Glomerular visceral epithelial cell (primary cell): ENCODE data around the gene MCM9.
A peak's percentile ranks its signal among the peaks of the same experiment; 100 is the strongest.

Experiments
- DNase-seq: peaks from one replicate; pipeline ENCODE4 v3.0.0-alpha.2; 2016; ENCODE audit errors: extremely low spot score

Gene MCM9

DNA sequence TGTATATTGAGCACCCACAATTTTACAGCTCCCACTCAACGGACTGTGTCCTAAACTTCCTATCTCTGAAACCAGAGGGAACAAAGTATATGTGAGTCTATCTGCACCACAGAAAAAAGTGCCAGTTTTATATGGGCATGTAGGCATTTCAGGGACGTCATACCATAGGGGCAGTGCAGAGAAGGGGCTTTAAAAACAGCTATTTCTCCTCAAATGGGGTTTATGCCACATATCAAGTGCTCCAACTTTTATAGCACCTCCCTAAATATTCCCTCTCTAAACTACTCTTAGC, 69.9 kb downstream of the MCM9 start:
- DNase-seq: no peak

DNA sequence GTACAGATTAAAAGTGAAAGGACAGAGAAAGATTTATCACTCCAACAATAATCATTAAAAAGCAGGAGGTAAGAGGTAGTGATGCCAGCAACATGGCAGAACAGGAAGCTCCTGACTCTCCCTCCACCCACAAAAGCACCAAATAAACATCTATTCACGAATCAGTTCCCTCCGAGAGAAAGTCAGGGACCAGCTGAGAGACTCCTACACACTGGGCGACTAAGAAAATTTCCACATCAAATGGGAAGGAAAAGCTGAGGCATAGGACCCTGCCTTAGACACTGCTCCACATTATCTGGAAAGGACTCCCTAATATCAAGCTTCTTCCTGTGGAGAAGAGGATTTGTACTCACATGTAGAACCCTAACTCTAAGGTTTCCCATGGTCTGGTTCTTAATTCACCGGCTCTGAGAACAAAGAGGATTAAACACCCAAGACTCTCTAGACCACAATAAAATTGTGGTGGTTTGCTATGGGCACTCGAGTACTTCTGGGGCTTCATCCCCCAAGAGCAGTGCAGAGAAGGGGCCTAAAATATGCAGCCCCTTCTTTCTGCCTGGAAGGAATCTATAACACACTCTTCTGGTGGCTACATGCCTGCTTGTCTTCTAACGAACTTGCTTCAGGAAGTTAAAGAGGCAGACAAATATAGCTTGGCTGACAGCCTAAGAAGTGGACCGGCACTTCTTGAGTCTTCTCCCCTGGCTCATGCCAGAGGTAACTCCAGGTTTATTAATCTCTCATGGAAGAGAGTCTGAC, 70.4 kb downstream of the MCM9 start:
- DNase-seq: no peak

- DNase-seq: no peak
These were observed 72.5 kb downstream of the MCM9 start for GRCh38 chr6:118862443-118862842.

DNA sequence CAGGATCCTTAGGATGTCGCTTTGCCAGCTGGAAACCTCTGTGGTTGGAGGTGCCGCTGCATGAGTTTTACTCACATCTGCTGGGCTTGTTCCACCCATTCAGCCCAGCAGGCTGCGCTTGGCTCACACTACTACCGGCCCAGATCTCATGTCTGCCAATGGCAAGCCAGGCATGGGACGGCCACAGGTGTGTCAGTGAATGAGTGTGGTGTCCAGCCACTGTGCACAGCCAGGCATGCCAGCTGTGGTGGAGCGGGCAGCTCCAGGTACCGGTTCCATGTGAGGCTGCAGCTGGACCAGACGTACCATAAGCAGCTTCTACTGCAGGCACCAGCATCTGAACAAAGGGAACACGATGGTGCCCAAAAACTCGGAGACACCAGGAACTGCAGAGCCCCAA, 74.1 kb downstream of the MCM9 start:
- no peak for DNase-seq

- DNase-seq: no peak
These were observed 74.6 kb downstream of the MCM9 start for GRCh38 chr6:118860363-118860762.

- DNase-seq: no peak
These were observed 75.4 kb downstream of the MCM9 start for GRCh38 chr6:118859517-118860064.

GRCh38 chr6:118856301-118856700, 78.7 kb downstream of the MCM9 start:
- DNase-seq: no peak

- DNase-seq: no peak
These were observed 81.6 kb downstream of the MCM9 start for GRCh38 chr6:118853408-118853807.

DNA sequence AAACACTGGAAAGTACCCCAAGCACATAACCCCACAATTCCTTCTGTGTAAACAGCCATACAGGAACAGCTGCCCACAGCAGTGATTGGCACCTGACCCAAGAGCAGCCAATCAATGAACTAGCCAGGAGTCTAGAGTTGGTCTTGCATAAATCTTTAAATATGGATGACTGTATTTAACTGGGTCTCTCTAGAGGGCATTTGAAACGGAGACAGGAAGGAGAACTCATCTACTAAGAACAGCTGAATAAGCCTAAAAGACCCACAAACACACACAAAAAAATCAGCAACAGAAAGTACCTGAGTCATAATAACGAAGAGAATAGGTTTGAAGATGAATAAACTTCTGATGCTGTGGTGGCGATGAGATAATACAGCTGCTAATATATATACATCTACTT, 90.0 kb downstream of the MCM9 start:
- no peak for DNase-seq

- no peak for DNase-seq
These were observed 91.1 kb downstream of the MCM9 start for GRCh38 chr6:118843685-118844390.

DNA sequence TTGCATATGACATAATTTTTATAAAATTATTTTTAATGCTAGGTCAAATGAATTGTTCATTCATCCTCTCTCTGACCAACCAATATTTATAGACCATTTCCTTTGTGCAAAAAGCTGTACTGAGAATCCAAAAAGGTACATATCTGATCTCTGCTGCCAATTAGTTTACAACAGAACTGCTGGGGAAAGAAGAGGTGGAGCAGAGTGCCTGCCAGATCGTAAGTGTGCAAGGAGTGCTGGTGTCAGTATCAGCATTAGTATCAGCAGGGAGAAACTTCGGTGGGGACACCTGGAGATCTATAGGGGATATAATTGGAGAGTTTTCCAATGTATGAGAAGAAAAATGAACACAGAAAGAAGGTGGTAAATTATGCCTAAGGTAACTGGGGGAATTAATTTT, 104.3 kb downstream of the MCM9 start:
- no peak for DNase-seq

- DNase-seq: no peak
These were observed 105.0 kb downstream of the MCM9 start for GRCh38 chr6:118829817-118830478.

GRCh38 chr6:118826096-118826495, 108.9 kb downstream of the MCM9 start:
- DNase-seq: no peak

DNA sequence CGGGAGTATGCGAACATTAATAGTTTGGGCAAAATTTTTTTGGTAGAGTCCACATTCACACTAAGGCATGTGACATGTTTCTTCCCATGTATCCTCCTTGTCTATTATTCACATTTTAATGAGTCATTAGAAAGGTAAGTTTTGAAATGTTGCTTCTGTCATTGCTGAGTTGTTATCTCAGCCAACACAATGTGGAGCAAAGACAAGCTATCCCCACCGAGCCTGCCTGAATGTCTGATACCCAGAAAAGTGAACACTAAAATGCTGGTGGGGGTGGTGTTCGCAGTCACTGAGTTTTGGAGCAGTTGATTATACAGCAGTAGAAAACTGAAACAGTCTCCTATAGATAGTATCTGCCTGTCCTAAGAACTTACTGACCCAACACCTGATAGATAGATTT, 109.3 kb downstream of the MCM9 start:
- DNase-seq: no peak

DNA sequence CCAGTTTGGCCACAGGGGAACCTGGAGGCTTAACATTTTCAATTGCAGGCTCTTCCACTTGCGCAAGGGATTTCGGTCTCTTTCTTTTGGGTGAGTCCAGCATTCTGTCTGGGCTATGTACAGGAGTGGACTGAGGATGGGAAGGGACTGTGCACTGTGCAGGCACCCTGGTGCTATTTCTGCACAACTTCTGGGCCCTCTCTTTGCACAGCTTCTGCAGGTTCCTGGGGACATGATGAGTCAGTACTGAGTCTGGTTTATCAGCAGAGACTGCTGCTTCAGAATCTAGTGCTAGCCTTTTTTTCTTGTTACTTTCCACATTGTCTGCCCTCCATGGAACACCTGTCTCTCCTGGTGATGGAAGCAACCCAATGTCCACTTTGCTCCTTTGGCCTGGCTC, 119.5 kb downstream of the MCM9 start:
- DNase-seq: no peak

DNA sequence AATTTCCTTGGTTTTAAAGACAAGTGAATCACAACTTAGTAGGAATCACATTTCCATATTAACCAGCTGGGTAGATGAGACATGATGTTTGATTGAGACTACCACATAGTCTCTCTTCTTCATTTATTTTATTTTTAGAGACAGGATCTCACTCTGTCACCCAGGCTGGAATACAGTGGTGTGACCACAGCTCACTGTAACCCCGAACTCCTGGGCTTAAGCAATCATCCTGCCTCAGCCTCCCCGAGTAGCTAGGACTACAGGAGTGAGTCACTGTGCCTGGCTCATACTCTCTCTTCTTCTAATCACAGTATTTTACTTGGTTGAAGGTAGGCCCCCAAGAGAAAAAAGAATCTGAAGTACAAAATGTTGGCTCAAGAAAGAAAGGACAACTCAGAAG, 121.2 kb downstream of the MCM9 start:
- DNase-seq: peak; percentile 16

GRCh38 chr6:118812970-118813369, 122.0 kb downstream of the MCM9 start:
- no peak for DNase-seq

GRCh38 chr6:118810420-118811027, 124.4 kb downstream of the MCM9 start:
- no peak for DNase-seq

DNA sequence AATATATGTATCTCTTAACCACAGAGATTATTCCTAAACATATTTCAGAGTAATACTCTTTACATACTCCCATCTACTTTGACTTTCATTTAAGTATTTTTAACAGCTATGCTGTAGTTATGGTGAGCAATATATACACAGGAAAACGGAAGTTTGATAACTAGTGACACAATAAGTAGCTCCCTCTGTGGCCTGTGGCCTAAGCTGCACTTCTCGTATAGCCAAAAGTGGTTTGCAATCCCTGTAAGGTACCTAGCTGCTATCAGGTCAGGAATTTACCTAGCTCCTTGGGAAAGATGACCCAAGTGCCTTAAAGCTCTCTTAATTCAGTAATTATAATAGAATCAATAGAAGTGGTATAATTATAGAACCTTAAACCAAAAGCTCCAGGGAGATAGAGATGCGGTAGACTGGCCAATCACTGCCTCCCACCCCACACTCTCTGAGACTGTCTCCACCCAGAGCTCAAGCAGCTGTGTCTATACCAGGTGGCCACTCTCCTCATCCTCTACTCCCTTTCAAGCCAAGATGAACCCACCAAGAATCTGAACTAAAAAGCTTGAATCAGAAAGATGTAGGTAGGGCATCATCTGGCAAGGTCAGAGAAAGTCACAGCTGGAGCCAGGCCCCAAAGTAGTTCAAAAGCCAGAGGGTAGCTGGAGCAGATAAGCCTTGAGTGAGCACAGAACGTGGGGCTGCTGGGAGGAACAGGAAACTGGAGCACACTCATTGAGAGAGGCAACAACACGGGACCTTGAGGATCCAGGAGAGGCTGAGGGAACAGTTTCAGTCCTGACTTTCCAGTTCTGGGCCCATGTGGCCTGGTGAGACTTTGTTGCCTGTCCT, 125.9 kb downstream of the MCM9 start:
- no peak for DNase-seq

DNA sequence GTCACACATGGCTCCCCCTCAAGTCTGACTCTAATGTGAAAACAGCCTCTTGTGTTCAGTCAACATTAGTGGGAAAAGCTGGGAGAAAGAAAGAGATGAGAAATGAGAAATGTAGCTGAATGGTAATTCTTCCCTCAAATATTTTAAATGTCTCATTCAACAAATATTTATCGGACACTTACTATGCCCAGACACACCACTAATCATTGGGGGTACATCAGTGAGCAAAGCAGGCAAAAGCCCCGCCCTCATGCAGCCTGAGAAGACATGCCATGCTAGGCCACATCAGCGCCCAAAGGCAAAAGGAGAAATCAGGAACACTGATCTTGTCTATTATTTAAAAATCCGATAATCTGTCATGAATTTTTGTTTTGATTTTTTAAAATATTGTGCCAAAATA, 130.9 kb downstream of the MCM9 start:
- no peak for DNase-seq

DNA sequence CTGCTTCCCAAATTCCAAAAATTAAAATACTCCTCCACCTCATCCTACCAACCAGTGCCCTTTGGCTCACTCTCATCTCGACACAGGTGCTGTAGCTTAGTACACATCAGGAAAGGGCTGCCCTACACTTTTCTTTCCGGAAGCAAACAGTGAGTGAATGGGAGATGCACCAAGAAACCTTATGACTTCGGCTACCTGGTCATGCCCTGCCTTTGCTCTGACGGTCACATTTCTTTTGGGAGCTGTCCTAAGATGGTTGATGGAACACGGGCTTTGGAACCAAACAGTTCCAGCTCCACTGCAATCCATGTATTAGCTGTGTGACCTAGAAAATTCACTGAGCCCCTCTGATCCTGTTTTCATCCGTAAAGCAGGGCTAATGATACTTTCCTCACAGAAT, 133.7 kb downstream of the MCM9 start:
- DNase-seq: no peak
